ENCODE measurements around the gene PRKCQ.

The PRKCQ gene

DNA sequence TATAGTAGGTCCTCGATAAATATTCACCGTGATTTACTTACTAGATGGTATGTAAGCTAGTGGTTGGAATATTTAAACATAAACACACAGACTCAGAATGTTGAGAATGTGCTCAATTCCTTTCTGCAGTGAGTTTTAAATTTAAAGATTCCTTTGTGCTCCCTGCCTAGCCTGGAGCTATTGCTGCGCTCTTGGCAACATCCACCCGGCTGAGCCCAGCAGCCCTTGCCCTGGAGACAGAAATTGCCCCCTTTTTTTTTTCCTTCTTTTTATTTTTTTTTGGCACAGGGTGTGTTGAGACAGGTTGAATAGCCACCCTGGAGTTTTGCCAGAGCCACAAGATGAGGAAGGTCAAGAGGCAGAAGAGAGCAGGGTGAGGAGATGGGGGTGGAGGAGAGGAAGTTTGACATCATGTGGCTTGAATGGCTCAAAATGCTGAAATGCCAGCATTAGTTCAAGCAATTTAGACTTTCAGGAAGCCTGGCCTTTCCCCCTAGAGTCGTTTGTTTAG is 180.8 kb downstream of the PRKCQ start:
- Histone ChIP-seq H3K4me3 (ENCODE audit: low read depth, low read length) (no peak overlapping the region), H3K4me1 (ENCODE audit: control insufficient read depth, insufficient read depth, low read length) (peaks cover 9% of the 10 kb centered on the region), H3K9ac (ENCODE audit: low read depth, low read length) (no peak overlapping the region), H3K36me3 (ENCODE audit: control insufficient read depth, insufficient read depth, low read length) (no peaks in the 10 kb centered on the region), H3K9me3 (ENCODE audit: control insufficient read depth, insufficient read depth, low read length) (no peaks in the 10 kb centered on the region), H3K27me3 (ENCODE audit: control insufficient read depth, insufficient read depth, low read length) (no peaks in the 10 kb centered on the region)

GRCh38 chr10:6398399-6398798 is 181.7 kb downstream of the PRKCQ start:
- peaks cover 9% of the 10 kb centered on the region for H3K4me1 ChIP-seq (ENCODE audit: control insufficient read depth, insufficient read depth, low read length)
- no peaks in the 10 kb centered on the region for H3K27me3 ChIP-seq (ENCODE audit: control insufficient read depth, insufficient read depth, low read length)
- no peak overlapping the region for H3K9ac ChIP-seq (ENCODE audit: low read depth, low read length)
- no peaks in the 10 kb centered on the region for H3K36me3 ChIP-seq (ENCODE audit: control insufficient read depth, insufficient read depth, low read length)
- H3K4me3 ChIP-seq (ENCODE audit: low read depth, low read length), result no peak overlapping the region
- no peaks in the 10 kb centered on the region for H3K9me3 ChIP-seq (ENCODE audit: control insufficient read depth, insufficient read depth, low read length)

DNA sequence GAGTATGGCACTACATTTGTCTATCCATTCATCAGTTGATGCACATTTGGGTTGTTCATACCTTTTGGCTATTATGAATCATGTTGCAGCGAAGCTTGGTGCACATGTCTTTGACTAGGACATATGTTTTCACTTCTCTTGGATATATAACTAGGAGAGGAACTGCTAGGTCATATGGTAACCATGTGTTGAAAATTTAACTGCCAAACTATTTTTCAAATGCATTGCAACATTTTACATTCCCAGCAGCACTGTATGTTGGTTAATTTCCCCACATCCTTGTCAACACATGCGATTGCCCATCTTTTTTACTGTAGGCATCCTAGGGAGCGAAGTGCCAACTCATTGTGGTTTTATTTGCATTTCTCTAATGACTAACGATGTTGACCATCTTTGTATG is 183.4 kb downstream of the PRKCQ start:
- Histone ChIP-seq H3K27me3 (ENCODE audit: control insufficient read depth, insufficient read depth, low read length) (no peaks in the 10 kb centered on the region), H3K9me3 (ENCODE audit: control insufficient read depth, insufficient read depth, low read length) (no peaks in the 10 kb centered on the region), H3K4me3 (ENCODE audit: low read depth, low read length) (no peak overlapping the region), H3K36me3 (ENCODE audit: control insufficient read depth, insufficient read depth, low read length) (no peaks in the 10 kb centered on the region), H3K4me1 (ENCODE audit: control insufficient read depth, insufficient read depth, low read length) (peaks cover 9% of the 10 kb centered on the region), H3K9ac (ENCODE audit: low read depth, low read length) (no peak overlapping the region)

GRCh38 chr10:6396226-6396625 is 183.8 kb downstream of the PRKCQ start:
- Histone ChIP-seq H3K4me3 (ENCODE audit: low read depth, low read length) (no peak overlapping the region), H3K27me3 (ENCODE audit: control insufficient read depth, insufficient read depth, low read length) (no peaks in the 10 kb centered on the region), H3K9ac (ENCODE audit: low read depth, low read length) (no peak overlapping the region), H3K36me3 (ENCODE audit: control insufficient read depth, insufficient read depth, low read length) (no peaks in the 10 kb centered on the region), H3K9me3 (ENCODE audit: control insufficient read depth, insufficient read depth, low read length) (no peaks in the 10 kb centered on the region), H3K4me1 (ENCODE audit: control insufficient read depth, insufficient read depth, low read length) (peaks cover 7% of the 10 kb centered on the region)

GRCh38 chr10:6395606-6396005 is 184.5 kb downstream of the PRKCQ start:
- H3K9me3 ChIP-seq (ENCODE audit: control insufficient read depth, insufficient read depth, low read length), result no peaks in the 10 kb centered on the region

DNA sequence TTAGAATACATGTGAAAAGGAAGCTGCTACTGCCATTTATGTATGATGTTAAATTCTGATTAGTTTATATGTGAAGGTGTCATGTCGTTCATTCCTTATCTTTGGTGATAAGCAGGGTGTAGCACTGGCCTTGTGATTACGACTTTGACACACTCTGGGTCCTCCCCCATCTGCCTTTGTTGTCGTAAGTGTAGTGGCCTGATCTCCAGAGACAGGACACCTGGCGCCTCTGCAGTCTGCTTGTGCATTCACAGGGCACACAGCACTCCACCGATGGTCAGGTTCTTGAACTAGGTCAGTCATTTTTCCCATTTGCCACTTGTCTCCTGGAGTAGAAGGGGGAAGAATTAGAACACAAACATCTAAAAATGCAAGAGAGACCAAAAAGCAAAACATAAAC is 186.0 kb downstream of the PRKCQ start:
- no peaks in the 10 kb centered on the region for H3K9me3 ChIP-seq (ENCODE audit: control insufficient read depth, insufficient read depth, low read length)
- H3K4me1 ChIP-seq (ENCODE audit: control insufficient read depth, insufficient read depth, low read length), result no peaks in the 10 kb centered on the region
- no peaks in the 10 kb centered on the region for H3K36me3 ChIP-seq (ENCODE audit: control insufficient read depth, insufficient read depth, low read length)
- H3K27me3 ChIP-seq (ENCODE audit: control insufficient read depth, insufficient read depth, low read length), result no peaks in the 10 kb centered on the region
- H3K9ac ChIP-seq (ENCODE audit: low read depth, low read length), result no peak overlapping the region
- no peak overlapping the region for H3K4me3 ChIP-seq (ENCODE audit: low read depth, low read length)

More at GRCh38 chr10:6395606-6396005, 184.5 kb downstream of the PRKCQ start:
- Histone ChIP-seq H3K9ac (ENCODE audit: low read depth, low read length) (no peak overlapping the region), H3K4me1 (ENCODE audit: control insufficient read depth, insufficient read depth, low read length) (peaks cover 4% of the 10 kb centered on the region), H3K4me3 (ENCODE audit: low read depth, low read length) (no peak overlapping the region), H3K27me3 (ENCODE audit: control insufficient read depth, insufficient read depth, low read length) (no peaks in the 10 kb centered on the region), H3K36me3 (ENCODE audit: control insufficient read depth, insufficient read depth, low read length) (no peaks in the 10 kb centered on the region)

GRCh38 chr10:6393168-6393567 is 186.9 kb downstream of the PRKCQ start:
- Histone ChIP-seq H3K36me3 (ENCODE audit: control insufficient read depth, insufficient read depth, low read length) (no peaks in the 10 kb centered on the region), H3K4me3 (ENCODE audit: low read depth, low read length) (no peak overlapping the region), H3K27me3 (ENCODE audit: control insufficient read depth, insufficient read depth, low read length) (no peaks in the 10 kb centered on the region), H3K4me1 (ENCODE audit: control insufficient read depth, insufficient read depth, low read length) (no peaks in the 10 kb centered on the region), H3K9ac (ENCODE audit: low read depth, low read length) (no peak overlapping the region), H3K9me3 (ENCODE audit: control insufficient read depth, insufficient read depth, low read length) (no peaks in the 10 kb centered on the region)

- no peaks in the 10 kb centered on the region for H3K36me3 ChIP-seq (ENCODE audit: control insufficient read depth, insufficient read depth, low read length)
- H3K4me1 ChIP-seq (ENCODE audit: control insufficient read depth, insufficient read depth, low read length), result no peaks in the 10 kb centered on the region
- no peaks in the 10 kb centered on the region for H3K9me3 ChIP-seq (ENCODE audit: control insufficient read depth, insufficient read depth, low read length)
- H3K4me3 ChIP-seq (ENCODE audit: low read depth, low read length), result no peak overlapping the region
- no peaks in the 10 kb centered on the region for H3K27me3 ChIP-seq (ENCODE audit: control insufficient read depth, insufficient read depth, low read length)
- H3K9ac ChIP-seq (ENCODE audit: low read depth, low read length), result no peak overlapping the region
Measured at GRCh38 chr10:6390213-6390845, 189.7 kb downstream of the PRKCQ start.

DNA sequence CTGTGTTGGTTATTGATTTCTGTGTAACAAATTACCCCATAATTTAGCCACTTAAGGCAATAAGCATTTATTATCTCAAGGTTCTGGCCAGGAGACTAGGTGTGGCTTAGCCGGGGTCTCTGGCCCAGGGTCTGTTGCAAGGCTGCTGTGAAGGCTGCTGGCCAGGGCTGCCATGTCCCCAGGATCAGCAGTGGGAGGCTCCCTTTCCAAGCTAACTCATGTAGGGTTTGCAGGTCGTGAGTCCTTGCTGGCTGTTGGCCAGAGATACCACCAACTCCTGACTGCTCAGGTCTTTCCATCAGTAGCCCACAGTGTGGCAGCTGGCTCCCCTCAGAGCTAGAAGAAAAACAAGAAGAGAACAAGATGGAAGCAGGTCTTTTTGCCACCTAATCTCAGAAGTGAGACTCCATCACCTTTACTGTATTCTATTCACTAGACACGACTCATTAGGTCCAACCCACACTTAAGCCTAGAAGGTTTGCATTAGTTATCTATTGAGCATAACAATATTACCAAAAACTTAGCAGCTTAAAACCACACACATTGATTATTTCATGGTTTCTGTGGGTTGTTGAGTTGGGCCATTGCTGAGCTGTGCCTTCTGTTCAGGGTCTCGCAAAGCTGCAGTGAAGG is 191.7 kb downstream of the PRKCQ start:
- Histone ChIP-seq H3K27me3 (ENCODE audit: control insufficient read depth, insufficient read depth, low read length) (no peaks in the 10 kb centered on the region), H3K4me1 (ENCODE audit: control insufficient read depth, insufficient read depth, low read length) (no peaks in the 10 kb centered on the region), H3K9me3 (ENCODE audit: control insufficient read depth, insufficient read depth, low read length) (no peaks in the 10 kb centered on the region), H3K4me3 (ENCODE audit: low read depth, low read length) (no peak overlapping the region), H3K36me3 (ENCODE audit: control insufficient read depth, insufficient read depth, low read length) (no peaks in the 10 kb centered on the region), H3K9ac (ENCODE audit: low read depth, low read length) (no peak overlapping the region)

- Histone ChIP-seq H3K27me3 (ENCODE audit: control insufficient read depth, insufficient read depth, low read length) (no peaks in the 10 kb centered on the region), H3K9ac (ENCODE audit: low read depth, low read length) (no peak overlapping the region), H3K36me3 (ENCODE audit: control insufficient read depth, insufficient read depth, low read length) (no peaks in the 10 kb centered on the region), H3K9me3 (ENCODE audit: control insufficient read depth, insufficient read depth, low read length) (peaks cover 2% of the 10 kb centered on the region), H3K4me1 (ENCODE audit: control insufficient read depth, insufficient read depth, low read length) (no peaks in the 10 kb centered on the region), H3K4me3 (ENCODE audit: low read depth, low read length) (no peak overlapping the region)
Measured at GRCh38 chr10:6386960-6387359, 193.1 kb downstream of the PRKCQ start.

- Histone ChIP-seq H3K27me3 (ENCODE audit: control insufficient read depth, insufficient read depth, low read length) (no peaks in the 10 kb centered on the region), H3K4me1 (ENCODE audit: control insufficient read depth, insufficient read depth, low read length) (no peaks in the 10 kb centered on the region), H3K9ac (ENCODE audit: low read depth, low read length) (no peak overlapping the region), H3K4me3 (ENCODE audit: low read depth, low read length) (no peak overlapping the region), H3K36me3 (ENCODE audit: control insufficient read depth, insufficient read depth, low read length) (no peaks in the 10 kb centered on the region), H3K9me3 (ENCODE audit: control insufficient read depth, insufficient read depth, low read length) (peaks cover 3% of the 10 kb centered on the region)
Measured at GRCh38 chr10:6386346-6386745, 193.7 kb downstream of the PRKCQ start.

DNA sequence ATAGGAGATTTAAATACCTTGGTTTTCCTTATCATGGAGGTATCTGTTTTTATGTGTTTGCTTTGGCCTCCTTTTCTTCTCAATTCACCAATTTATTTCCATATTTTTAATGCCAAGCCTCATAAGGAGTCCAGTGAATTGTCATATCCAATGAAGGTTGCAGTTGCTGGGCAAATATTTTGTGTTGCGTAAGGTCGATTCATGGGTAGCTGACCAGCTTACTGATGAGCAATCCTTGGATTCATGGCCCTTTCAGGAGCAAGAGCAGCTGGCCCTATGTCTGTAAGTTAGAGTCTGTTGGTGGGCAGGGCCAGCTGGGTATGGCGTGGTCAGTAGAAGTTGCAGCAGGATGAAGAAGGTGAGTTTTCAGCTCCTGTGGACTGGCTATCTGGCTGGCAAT is 194.4 kb downstream of the PRKCQ start:
- Histone ChIP-seq H3K4me3 (ENCODE audit: low read depth, low read length) (no peak overlapping the region), H3K4me1 (ENCODE audit: control insufficient read depth, insufficient read depth, low read length) (no peaks in the 10 kb centered on the region), H3K36me3 (ENCODE audit: control insufficient read depth, insufficient read depth, low read length) (no peaks in the 10 kb centered on the region), H3K27me3 (ENCODE audit: control insufficient read depth, insufficient read depth, low read length) (no peaks in the 10 kb centered on the region), H3K9me3 (ENCODE audit: control insufficient read depth, insufficient read depth, low read length) (peaks cover 3% of the 10 kb centered on the region), H3K9ac (ENCODE audit: low read depth, low read length) (no peak overlapping the region)

Measured in iPS-15b (cell line).